OCI-LY7 (cell line): ENCODE measurements around the gene OGDH.

Source experiments
- EZH2phosphoT487 ChIP-seq: fragments of 200-600 bp; sonication (generic); IDR thresholded peaks from 2 replicates; pipeline ENCODE4 v1.6.1; 2018; ENCODE audit warnings: low read depth, borderline replicate concordance, mild to moderate bottlenecking, mixed run types, antibody characterized with exemption, low read length, moderate library complexity, mixed read lengths
- TF ChIP-seq, protein P1 (sequence below): fragments of 200-600 bp; sonication (generic); conservative IDR thresholded peaks from 2 replicates; pipeline ENCODE4 v1.5.1; 2014; ENCODE audit warnings: mild to moderate bottlenecking, antibody characterized with exemption, low read length, moderate library complexity, mixed read lengths

DNA sequence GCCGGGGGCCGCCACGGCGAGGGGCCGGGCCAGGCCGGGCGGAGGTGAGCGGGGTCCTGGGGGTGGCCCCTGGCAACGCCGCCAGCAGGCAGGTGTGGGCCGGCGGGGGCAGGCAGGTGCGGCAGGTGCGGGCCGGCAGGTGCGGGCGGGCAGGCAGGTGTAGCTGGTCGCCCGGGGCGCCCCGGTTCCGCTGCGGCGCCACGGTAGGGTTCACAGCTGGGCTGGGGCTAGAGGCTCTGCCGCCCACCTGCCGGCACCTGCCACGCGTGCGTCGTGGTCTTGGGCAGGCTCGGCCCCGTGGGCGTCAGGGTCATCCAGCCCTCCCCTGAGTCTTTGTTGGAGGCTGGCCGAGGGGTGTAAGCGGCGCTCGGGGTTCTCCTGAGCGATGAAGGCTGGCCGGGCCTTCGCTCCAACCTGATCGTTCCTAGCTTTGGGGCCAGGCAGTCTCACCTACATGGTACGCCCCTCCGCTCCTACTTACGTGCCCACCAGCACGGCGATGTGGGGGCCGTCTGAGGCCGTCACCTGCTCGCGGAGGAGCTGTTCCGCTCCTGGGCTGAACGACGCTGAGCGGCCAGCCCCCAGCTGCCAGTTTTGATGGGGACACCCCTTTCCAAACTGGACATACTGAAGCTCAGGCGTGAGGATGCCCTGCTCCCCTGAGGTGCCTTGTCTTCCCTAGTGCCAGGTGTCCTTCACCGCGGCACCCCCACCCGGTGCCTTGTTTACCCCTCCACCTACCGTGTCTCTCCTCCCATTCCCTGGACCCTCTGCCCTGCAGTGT lies 142.7 kb downstream of the OGDH start:
- TF ChIP-seq, protein P1, sequence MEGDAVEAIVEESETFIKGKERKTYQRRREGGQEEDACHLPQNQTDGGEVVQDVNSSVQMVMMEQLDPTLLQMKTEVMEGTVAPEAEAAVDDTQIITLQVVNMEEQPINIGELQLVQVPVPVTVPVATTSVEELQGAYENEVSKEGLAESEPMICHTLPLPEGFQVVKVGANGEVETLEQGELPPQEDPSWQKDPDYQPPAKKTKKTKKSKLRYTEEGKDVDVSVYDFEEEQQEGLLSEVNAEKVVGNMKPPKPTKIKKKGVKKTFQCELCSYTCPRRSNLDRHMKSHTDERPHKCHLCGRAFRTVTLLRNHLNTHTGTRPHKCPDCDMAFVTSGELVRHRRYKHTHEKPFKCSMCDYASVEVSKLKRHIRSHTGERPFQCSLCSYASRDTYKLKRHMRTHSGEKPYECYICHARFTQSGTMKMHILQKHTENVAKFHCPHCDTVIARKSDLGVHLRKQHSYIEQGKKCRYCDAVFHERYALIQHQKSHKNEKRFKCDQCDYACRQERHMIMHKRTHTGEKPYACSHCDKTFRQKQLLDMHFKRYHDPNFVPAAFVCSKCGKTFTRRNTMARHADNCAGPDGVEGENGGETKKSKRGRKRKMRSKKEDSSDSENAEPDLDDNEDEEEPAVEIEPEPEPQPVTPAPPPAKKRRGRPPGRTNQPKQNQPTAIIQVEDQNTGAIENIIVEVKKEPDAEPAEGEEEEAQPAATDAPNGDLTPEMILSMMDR: no peak
- no peak for TF ChIP-seq EZH2phosphoT487
